Measurements from ENCODE around the gene PAQR7.

The PAQR7 gene

DNA sequence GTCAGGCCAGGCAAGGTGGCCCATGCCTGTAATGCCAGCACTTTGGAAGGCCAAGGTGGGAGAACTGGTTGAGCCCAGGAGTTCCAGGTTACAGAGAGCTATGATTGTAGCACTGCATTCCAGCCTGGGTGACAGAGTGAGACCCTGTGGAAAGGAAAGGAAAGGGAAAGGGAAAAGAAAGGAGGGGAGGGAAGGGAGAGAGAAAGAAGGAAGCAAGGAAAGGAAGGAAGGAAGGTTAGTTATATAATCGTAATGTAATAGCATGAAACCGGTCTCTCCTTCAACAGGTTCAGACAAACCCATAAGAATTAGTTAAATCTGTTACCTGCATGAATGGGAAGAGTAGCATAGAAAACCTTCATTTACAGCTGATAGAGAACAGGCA, 1.2 kb upstream of the PAQR7 start:
- Histone ChIP-seq H3K79me2 (ENCODE audit: insufficient read depth, low read depth) (no peaks in the 10 kb centered on the region), H3K36me3 (ENCODE audit: insufficient read depth) (no peaks in the 10 kb centered on the region), H3K4me2 (no peak overlapping the region), H3K9ac (no peak overlapping the region), H2AFZ (ENCODE audit: low read depth) (no peak overlapping the region), H3K27me3 (ENCODE audit: insufficient read depth, low read depth) (0 out of 2 replicates have a peak, but pooled peaks cover 4% of the 10 kb centered on the region), H3K4me3 (IDR thresholded peaks at IDR 0.05; ENCODE audit: insufficient read depth, low read depth, low read length) (no peak overlapping the region), H3K4me1 (ENCODE audit: low read depth, poor library complexity, severe bottlenecking) (peaks cover 17% of the 10 kb centered on the region), H3K27ac (no peak overlapping the region), H4K20me1 (ENCODE audit: insufficient read depth) (no peaks in the 10 kb centered on the region)
- TF ChIP-seq, protein P1, sequence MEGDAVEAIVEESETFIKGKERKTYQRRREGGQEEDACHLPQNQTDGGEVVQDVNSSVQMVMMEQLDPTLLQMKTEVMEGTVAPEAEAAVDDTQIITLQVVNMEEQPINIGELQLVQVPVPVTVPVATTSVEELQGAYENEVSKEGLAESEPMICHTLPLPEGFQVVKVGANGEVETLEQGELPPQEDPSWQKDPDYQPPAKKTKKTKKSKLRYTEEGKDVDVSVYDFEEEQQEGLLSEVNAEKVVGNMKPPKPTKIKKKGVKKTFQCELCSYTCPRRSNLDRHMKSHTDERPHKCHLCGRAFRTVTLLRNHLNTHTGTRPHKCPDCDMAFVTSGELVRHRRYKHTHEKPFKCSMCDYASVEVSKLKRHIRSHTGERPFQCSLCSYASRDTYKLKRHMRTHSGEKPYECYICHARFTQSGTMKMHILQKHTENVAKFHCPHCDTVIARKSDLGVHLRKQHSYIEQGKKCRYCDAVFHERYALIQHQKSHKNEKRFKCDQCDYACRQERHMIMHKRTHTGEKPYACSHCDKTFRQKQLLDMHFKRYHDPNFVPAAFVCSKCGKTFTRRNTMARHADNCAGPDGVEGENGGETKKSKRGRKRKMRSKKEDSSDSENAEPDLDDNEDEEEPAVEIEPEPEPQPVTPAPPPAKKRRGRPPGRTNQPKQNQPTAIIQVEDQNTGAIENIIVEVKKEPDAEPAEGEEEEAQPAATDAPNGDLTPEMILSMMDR (conservative IDR thresholded peaks at IDR 0.05; ENCODE audit: low read depth, low read length): no peak

DNA sequence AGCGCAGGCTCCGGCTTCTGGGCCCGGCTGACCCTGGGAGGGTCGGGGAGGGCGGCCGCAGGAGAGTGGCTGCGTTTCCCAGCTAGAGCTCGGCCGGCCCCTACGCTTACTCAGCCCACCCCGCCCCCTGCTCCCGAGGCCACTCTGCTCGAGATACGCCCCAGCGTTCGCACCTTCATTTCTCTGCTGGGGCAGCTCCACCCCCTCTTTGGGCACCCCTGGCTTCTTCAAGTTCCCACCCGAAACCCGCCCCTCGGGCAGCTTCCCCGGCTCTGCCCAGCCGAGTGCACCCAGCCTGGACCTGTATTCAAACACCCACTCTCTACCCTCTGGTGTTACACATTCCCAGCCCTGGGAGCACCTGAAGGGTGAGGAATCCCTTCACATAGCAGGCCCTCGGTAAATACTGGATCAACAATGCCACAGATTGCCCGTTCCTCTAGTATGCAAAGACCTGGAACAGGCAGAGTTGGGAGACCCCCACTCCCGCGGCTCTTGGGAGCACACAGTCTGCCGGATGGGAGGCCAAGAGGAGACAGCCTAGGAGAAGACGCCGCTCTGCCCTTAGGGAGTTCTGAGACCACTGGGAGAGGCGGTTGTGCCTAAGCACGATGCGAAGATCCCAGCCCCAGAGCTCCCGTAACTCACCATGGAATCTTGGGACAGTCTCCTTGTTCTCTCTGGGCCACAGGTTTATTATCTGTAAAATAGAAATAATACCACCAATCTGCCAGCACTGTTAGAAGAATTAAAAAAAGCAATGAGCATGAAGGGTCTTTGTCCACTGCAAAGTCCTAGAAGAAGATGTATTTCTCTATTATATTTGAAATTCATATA, 566 bp upstream of the PAQR7 start:
- H3K36me3 ChIP-seq (ENCODE audit: insufficient read depth): no peaks in the 10 kb centered on the region
- H3K4me2 ChIP-seq: peak overlapping the region; percentile 73
- H3K79me2 ChIP-seq (ENCODE audit: insufficient read depth, low read depth): no peaks in the 10 kb centered on the region
- H4K20me1 ChIP-seq (ENCODE audit: insufficient read depth): no peaks in the 10 kb centered on the region
- no peak overlapping the region; the same call in 1 of the 2 replicates for H3K9ac ChIP-seq
- 0 out of 2 replicates have a peak, but pooled peaks cover 4% of the 10 kb centered on the region for H3K27me3 ChIP-seq (ENCODE audit: insufficient read depth, low read depth)
- H3K4me1 ChIP-seq (ENCODE audit: low read depth, poor library complexity, severe bottlenecking): peaks cover 17% of the 10 kb centered on the region
- no peak overlapping the region for H3K27ac ChIP-seq
- H2AFZ ChIP-seq (ENCODE audit: low read depth): peak overlapping the region; percentile 76
- TF ChIP-seq, protein P1 (conservative IDR thresholded peaks at IDR 0.05; ENCODE audit: low read depth, low read length): no peak
- peak overlapping the region; percentile 63 for H3K4me3 ChIP-seq (IDR thresholded peaks at IDR 0.05; ENCODE audit: insufficient read depth, low read depth, low read length)

DNA sequence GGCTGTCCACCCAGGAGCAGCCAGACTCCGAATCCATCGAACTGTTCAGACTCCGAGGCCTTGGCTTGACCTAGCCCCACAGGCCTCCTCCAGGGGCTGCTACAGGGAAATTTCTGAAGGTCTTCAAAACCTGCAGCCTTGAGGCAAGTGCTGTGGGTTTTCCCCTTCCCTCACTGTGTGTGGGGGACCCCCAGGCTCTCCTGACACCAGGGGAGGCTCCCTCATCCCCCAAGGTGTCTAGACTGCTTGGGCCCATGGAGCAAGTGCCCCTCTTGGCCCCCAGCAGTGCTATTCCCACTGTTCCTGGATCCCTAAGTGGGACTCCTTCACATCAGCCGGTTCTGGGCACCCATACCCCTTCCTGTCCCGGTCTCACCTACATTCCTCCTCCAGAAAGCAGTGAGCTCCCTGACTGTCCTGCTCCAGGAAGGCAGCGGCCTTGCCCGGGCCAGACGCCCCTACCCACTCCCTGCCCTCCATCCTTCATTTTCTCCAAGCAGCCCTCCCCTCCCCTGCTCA, 814 bp downstream of the PAQR7 start:
- Histone ChIP-seq H4K20me1 (ENCODE audit: insufficient read depth) (no peaks in the 10 kb centered on the region), H3K4me1 (ENCODE audit: low read depth, poor library complexity, severe bottlenecking) (peaks cover 17% of the 10 kb centered on the region), H3K27ac (no peak overlapping the region), H3K36me3 (ENCODE audit: insufficient read depth) (no peaks in the 10 kb centered on the region), H3K4me2 (peak overlapping the region; percentile 73; the same call in 1 of the 2 replicates), H3K9ac (no peak overlapping the region), H3K27me3 (ENCODE audit: insufficient read depth, low read depth) (0 out of 2 replicates have a peak, but pooled peaks cover 4% of the 10 kb centered on the region), H2AFZ (ENCODE audit: low read depth) (peak overlapping the region; percentile 76), H3K4me3 (IDR thresholded peaks at IDR 0.05; ENCODE audit: insufficient read depth, low read depth, low read length) (peak overlapping the region; percentile 83), H3K79me2 (ENCODE audit: insufficient read depth, low read depth) (no peaks in the 10 kb centered on the region)
- TF ChIP-seq, protein P1 (conservative IDR thresholded peaks at IDR 0.05; ENCODE audit: low read depth, low read length): no peak

DNA sequence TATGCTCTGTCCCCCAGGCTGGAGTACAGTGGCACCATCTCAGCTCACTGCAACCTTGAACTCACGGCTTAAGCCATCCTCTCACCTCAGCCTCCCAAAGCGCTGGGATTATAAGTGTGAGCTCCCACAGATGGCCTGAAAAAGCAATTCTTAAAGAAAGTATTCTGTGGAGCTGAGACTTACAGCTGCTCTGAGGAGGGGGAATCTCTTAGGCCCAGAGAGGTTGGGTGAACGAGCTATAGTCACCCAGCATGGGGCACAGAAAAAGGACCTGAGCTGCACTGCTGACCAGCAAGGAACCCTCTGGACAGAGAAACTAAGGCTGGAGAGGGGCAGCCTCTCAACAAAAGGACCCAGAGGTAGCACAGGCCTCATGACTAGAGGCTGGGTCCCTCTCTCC, 1.3 kb downstream of the PAQR7 start:
- Histone ChIP-seq H2AFZ (ENCODE audit: low read depth) (0 out of 2 replicates have a peak overlapping the region, but pooled peaks have one; percentile 76), H3K4me2 (no peak overlapping the region), H4K20me1 (ENCODE audit: insufficient read depth) (no peaks in the 10 kb centered on the region), H3K4me1 (ENCODE audit: low read depth, poor library complexity, severe bottlenecking) (peaks cover 17% of the 10 kb centered on the region), H3K4me3 (IDR thresholded peaks at IDR 0.05; ENCODE audit: insufficient read depth, low read depth, low read length) (no peak overlapping the region), H3K27me3 (ENCODE audit: insufficient read depth, low read depth) (0 out of 2 replicates have a peak, but pooled peaks cover 4% of the 10 kb centered on the region), H3K36me3 (ENCODE audit: insufficient read depth) (no peaks in the 10 kb centered on the region), H3K9ac (no peak overlapping the region), H3K27ac (no peak overlapping the region), H3K79me2 (ENCODE audit: insufficient read depth, low read depth) (no peaks in the 10 kb centered on the region)
- TF ChIP-seq, protein P1 (conservative IDR thresholded peaks at IDR 0.05; ENCODE audit: low read depth, low read length): no peak
